Measurements from ENCODE around the gene GID8. TPM values are rescaled to one million over a fixed set of nuclear protein-coding genes. Genes with fewer than 3 reads are reported as not detected.

The GID8 gene
- total and polyA plus RNA-seq, 2 experiments from 2014 or later: 41.8 to 106 TPM

DNA sequence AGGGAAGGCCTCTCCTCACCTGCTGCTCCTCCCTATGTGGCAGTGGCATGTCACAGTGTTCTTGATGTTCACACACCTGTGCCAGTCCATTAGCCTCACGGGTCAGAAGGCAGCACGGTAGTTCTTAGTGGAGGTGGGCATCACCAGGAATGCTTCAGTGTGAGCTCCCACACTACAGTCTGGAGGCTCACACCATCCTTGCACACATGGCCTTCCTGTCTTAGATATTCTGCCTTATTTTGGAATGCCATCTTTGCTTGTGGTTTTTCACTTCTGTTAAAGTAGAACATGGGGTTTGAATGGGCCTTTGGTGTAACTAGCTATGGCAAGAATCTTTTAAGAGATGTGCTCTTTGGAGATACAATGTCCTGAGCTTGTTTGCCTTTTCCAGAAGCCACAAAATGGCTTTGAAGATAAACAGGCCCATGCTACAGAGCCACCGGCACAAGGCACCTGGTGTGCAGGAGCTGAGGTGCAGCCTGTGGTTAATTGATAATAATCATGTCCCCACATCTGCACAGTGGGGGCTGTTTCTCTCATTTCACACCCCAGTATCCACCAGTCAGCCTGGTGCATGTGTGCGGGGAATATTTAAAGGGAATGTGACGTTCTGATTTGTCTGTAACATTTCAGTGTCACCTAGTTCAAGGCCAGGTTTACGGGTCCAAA, 11.3 kb downstream of the GID8 start:
- peaks cover 64% of the 10 kb centered on the region for H3K36me3 Mint-ChIP-seq (ENCODE audit: low read depth)
- Histone ChIP-seq H3K4me3 (no peak overlapping the region), H4K20me1 (replicated peaks; ENCODE audit: insufficient read depth) (peaks cover 48% of the 10 kb centered on the region), H3F3A (replicated peaks; ENCODE audit: low read depth) (peaks cover 20% of the 10 kb centered on the region), H3K9me2 (ENCODE audit: insufficient read depth) (no peaks in the 10 kb centered on the region), H3K27ac (ENCODE audit: low read depth) (peak overlapping the region; percentile 50; the same call in 1 of the 2 replicates), H3K4me2 (no peak overlapping the region), H3K27me3 (ENCODE audit: insufficient read depth) (no peaks in the 10 kb centered on the region), H3K4me1 (ENCODE audit: insufficient read depth) (peaks cover 12% of the 10 kb centered on the region), H3K79me2 (replicated peaks; ENCODE audit: insufficient read depth) (peaks cover 59% of the 10 kb centered on the region), H3K36me3 (ENCODE audit: insufficient read depth) (peaks cover 41% of the 10 kb centered on the region), H2AFZ (no peak overlapping the region)
- ATAC-seq (no peak), DNase-seq (ENCODE audit: low spot score) (no peak)
- TF ChIP-seq JUNB (IDR thresholded peaks at IDR 0.05; ENCODE audit: unreplicated experiment) (no peak), NANOG (IDR thresholded peaks at IDR 0.05; ENCODE audit: borderline replicate concordance) (no peak), POLR2AphosphoS5 (IDR thresholded peaks at IDR 0.05; ENCODE audit: low read depth) (no peak), EZH2phosphoT487 (IDR thresholded peaks at IDR 0.05; ENCODE audit: unreplicated experiment) (no peak), EZH2 (IDR thresholded peaks at IDR 0.05; ENCODE audit: low read depth, unreplicated experiment) (no peak)
- TF ChIP-seq, protein P1, sequence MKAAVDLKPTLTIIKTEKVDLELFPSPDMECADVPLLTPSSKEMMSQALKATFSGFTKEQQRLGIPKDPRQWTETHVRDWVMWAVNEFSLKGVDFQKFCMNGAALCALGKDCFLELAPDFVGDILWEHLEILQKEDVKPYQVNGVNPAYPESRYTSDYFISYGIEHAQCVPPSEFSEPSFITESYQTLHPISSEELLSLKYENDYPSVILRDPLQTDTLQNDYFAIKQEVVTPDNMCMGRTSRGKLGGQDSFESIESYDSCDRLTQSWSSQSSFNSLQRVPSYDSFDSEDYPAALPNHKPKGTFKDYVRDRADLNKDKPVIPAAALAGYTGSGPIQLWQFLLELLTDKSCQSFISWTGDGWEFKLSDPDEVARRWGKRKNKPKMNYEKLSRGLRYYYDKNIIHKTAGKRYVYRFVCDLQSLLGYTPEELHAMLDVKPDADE (IDR thresholded peaks at IDR 0.05): no peak
- TF ChIP-seq, protein P2, sequence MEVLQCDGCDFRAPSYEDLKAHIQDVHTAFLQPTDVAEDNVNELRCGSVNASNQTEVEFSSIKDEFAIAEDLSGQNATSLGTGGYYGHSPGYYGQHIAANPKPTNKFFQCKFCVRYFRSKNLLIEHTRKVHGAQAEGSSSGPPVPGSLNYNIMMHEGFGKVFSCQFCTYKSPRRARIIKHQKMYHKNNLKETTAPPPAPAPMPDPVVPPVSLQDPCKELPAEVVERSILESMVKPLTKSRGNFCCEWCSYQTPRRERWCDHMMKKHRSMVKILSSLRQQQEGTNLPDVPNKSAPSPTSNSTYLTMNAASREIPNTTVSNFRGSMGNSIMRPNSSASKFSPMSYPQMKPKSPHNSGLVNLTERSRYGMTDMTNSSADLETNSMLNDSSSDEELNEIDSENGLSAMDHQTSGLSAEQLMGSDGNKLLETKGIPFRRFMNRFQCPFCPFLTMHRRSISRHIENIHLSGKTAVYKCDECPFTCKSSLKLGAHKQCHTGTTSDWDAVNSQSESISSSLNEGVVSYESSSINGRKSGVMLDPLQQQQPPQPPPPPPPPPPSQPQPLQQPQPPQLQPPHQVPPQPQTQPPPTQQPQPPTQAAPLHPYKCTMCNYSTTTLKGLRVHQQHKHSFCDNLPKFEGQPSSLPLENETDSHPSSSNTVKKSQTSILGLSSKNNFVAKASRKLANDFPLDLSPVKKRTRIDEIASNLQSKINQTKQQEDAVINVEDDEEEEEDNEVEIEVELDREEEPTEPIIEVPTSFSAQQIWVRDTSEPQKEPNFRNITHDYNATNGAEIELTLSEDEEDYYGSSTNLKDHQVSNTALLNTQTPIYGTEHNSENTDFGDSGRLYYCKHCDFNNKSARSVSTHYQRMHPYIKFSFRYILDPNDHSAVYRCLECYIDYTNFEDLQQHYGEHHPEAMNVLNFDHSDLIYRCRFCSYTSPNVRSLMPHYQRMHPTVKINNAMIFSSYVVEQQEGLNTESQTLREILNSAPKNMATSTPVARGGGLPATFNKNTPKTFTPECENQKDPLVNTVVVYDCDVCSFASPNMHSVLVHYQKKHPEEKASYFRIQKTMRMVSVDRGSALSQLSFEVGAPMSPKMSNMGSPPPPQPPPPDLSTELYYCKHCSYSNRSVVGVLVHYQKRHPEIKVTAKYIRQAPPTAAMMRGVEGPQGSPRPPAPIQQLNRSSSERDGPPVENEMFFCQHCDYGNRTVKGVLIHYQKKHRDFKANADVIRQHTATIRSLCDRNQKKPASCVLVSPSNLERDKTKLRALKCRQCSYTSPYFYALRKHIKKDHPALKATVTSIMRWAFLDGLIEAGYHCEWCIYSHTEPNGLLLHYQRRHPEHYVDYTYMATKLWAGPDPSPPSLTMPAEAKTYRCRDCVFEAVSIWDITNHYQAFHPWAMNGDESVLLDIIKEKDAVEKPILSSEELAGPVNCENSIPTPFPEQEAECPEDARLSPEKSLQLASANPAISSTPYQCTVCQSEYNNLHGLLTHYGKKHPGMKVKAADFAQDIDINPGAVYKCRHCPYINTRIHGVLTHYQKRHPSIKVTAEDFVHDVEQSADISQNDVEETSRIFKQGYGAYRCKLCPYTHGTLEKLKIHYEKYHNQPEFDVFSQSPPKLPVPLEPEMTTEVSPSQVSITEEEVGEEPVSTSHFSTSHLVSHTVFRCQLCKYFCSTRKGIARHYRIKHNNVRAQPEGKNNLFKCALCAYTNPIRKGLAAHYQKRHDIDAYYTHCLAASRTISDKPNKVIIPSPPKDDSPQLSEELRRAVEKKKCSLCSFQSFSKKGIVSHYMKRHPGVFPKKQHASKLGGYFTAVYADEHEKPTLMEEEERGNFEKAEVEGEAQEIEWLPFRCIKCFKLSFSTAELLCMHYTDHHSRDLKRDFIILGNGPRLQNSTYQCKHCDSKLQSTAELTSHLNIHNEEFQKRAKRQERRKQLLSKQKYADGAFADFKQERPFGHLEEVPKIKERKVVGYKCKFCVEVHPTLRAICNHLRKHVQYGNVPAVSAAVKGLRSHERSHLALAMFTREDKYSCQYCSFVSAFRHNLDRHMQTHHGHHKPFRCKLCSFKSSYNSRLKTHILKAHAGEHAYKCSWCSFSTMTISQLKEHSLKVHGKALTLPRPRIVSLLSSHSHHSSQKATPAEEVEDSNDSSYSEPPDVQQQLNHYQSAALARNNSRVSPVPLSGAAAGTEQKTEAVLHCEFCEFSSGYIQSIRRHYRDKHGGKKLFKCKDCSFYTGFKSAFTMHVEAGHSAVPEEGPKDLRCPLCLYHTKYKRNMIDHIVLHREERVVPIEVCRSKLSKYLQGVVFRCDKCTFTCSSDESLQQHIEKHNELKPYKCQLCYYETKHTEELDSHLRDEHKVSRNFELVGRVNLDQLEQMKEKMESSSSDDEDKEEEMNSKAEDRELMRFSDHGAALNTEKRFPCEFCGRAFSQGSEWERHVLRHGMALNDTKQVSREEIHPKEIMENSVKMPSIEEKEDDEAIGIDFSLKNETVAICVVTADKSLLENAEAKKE (CRISPR knock-in tag; IDR thresholded peaks at IDR 0.05): no peak
- H3K27ac Mint-ChIP-seq: no peak overlapping the region
- no peaks in the 10 kb centered on the region for H3K9me3 Mint-ChIP-seq
- no peak overlapping the region; the same call in 2 of the 3 replicates for H3K4me3 Mint-ChIP-seq
- H3K4me1 Mint-ChIP-seq: peaks cover 12% of the 10 kb centered on the region
- H3K27me3 Mint-ChIP-seq (ENCODE audit: insufficient read depth, low read depth, poor library complexity): peaks cover 13% of the 10 kb centered on the region

Data from GM23338 (cell line).